Measurements from ENCODE around the gene CH25H.

Gene CH25H

GRCh38 chr10:89185658-89186057 is 21.5 kb downstream of the CH25H start:
- TF ChIP-seq GATA2 (IDR thresholded peaks at IDR 0.05; ENCODE audit: low read depth, low read length) (no peak), GATA3 (IDR thresholded peaks at IDR 0.05; ENCODE audit: low read depth, low read length) (no peak)

DNA sequence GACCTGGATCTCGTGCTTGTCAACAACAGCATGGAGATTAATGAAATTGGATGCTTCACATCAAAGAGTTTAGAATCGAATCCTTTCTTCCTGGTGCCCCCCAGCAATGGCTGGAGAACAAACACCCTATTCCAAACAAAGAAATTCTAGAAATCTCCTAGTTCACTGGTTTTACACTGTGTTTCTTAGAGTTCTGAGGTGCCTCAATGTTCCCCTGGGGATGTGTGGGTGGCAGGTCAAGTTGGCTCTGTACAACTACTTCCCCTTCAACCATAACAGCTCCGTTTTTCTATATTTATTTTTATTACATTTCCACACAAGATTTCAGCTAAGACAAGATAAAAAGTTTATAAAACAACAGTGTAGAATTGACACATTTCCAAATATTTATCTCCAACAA is 22.5 kb downstream of the CH25H start:
- TF ChIP-seq GATA2 (IDR thresholded peaks at IDR 0.05; ENCODE audit: low read depth, low read length) (no peak), GATA3 (IDR thresholded peaks at IDR 0.05; ENCODE audit: low read depth, low read length) (no peak)

DNA sequence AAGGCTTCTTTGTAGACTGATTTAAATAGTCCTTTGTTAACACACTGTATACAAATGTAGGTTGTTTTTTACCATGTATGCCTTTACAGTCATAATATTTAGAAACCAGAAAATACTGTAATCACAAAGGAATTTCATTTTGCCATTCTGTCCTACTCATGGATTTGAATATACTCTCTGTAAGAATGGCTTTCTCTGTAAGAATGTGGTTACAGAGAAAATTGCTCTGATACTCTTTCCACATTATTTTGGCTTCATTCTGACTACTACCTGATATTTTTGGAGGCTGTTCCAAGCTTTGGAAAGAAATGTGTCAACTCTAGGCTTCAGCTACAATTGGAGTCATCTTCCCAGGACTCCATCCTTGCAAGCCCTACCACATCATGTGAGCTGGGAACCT is 23.5 kb downstream of the CH25H start:
- no peak for TF ChIP-seq GATA2 (IDR thresholded peaks at IDR 0.05; ENCODE audit: low read depth, low read length)
- no peak for TF ChIP-seq GATA3 (IDR thresholded peaks at IDR 0.05; ENCODE audit: low read depth, low read length)

DNA sequence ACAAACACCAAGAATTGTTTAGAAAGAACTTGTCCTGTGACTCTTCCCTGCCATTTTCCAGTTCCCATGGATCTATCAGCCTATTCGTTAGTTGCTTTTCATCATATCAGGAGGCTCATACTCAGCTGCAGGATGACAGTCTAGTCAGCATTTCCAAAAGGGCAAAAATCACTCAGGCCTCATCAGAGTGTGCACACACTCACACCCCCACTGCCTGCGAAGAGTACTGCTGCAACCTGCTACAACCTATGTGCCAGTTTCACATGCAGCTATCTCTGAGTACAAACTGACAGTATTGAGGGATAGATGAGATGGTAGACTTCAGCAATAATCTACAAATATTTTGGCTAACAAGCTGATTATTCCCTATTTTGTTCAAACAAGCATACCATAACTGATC is 24.2 kb downstream of the CH25H start:
- TF ChIP-seq GATA2 (IDR thresholded peaks at IDR 0.05; ENCODE audit: low read depth, low read length) (no peak), GATA3 (IDR thresholded peaks at IDR 0.05; ENCODE audit: low read depth, low read length) (no peak)

- TF ChIP-seq GATA3 (IDR thresholded peaks at IDR 0.05; ENCODE audit: low read depth, low read length) (no peak), GATA2 (IDR thresholded peaks at IDR 0.05; ENCODE audit: low read depth, low read length) (no peak)
Observed at GRCh38 chr10:89175816-89176215, 31.3 kb downstream of the CH25H start.

DNA sequence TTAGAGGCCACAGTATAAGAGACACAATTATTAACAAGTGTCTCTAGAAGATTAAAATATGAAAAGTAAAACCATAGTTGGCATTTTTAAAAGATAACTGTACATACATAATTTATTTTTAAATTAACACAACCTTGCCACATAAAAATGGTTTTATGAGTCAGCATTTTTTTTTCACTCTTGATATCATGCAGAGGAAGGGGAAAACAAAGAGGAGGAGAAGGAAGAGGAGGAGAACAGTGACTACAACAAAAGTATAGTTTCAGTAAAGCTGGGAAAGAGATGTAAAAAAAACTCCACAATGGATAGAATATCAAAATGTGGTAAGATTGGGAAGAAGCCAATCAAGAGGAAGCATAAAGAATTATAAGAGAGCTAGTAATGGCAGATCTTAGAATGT is 34.0 kb downstream of the CH25H start:
- no peak for TF ChIP-seq GATA2 (IDR thresholded peaks at IDR 0.05; ENCODE audit: low read depth, low read length)

- TF ChIP-seq GATA3 (IDR thresholded peaks at IDR 0.05; ENCODE audit: low read depth, low read length) (no peak), GATA2 (IDR thresholded peaks at IDR 0.05; ENCODE audit: low read depth, low read length) (no peak)
Observed at GRCh38 chr10:89171996-89172395, 35.1 kb downstream of the CH25H start.

GRCh38 chr10:89171263-89171872 is 35.7 kb downstream of the CH25H start:
- TF ChIP-seq GATA2 (IDR thresholded peaks at IDR 0.05; ENCODE audit: low read depth, low read length) (no peak), GATA3 (IDR thresholded peaks at IDR 0.05; ENCODE audit: low read depth, low read length) (no peak)

GRCh38 chr10:89167915-89168314 is 39.2 kb downstream of the CH25H start:
- no peak for TF ChIP-seq GATA3 (IDR thresholded peaks at IDR 0.05; ENCODE audit: low read depth, low read length)
- no peak for TF ChIP-seq GATA2 (IDR thresholded peaks at IDR 0.05; ENCODE audit: low read depth, low read length)

GRCh38 chr10:89165923-89166322 is 41.2 kb downstream of the CH25H start:
- TF ChIP-seq GATA2 (IDR thresholded peaks at IDR 0.05; ENCODE audit: low read depth, low read length) (no peak), GATA3 (IDR thresholded peaks at IDR 0.05; ENCODE audit: low read depth, low read length) (no peak)

- no peak for TF ChIP-seq GATA2 (IDR thresholded peaks at IDR 0.05; ENCODE audit: low read depth, low read length)
- no peak for TF ChIP-seq GATA3 (IDR thresholded peaks at IDR 0.05; ENCODE audit: low read depth, low read length)
Observed at GRCh38 chr10:89164920-89165319, 42.2 kb downstream of the CH25H start.

DNA sequence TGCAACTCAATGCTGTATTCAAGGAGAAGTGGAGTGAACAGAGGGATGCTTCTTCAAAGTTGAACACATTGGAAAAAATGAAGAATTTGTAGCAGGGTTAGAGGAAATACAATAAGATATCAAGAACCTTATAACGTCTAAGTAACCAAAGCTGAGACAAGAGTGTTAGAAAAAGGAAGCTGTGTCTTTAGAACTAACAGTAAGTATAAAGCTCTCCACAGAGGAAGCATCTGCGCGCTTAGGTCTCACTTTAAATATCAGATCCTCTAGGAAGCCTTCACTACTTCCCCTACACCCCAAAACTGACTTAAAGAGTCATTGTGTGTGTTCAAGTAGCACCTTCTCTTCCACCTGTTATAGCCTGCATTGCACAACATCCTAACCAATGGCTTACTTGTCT is 43.0 kb downstream of the CH25H start:
- TF ChIP-seq GATA3 (IDR thresholded peaks at IDR 0.05; ENCODE audit: low read depth, low read length) = no peak
- TF ChIP-seq GATA2 (IDR thresholded peaks at IDR 0.05; ENCODE audit: low read depth, low read length) = no peak

DNA sequence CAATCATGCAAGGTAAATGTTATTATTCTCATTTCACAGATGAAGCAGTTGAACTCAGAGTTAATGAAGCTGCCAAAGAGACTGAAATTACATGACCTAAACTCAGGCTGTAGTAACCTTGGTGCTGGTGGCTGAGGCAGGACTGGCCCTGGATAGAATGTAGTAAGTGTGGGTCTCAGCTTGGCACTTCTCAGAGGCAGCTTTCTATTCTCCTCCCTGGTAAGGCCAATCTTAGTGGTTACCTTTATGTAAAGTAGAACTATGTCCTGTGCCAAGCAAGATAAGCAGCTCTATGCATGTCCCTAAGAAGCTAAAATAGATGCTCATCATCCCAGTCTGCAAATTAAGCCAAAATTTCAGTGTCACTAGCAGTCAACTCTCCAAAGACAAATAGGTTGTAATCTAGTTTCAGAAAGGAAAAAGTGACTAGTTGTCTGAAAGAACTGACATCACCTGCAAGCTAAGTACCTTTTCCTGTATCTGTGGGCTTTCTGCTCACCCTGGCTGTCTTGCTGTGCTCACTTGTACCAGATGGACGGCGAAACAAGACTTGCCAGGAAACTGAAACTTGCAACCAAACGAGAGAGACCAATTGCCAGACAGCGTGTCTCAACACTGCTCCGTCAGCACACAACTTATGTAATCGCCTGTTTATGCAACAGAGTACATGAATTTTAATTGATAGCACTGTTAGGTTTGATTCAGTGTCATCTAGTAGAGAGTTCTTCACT is 43.7 kb downstream of the CH25H start:
- no peak for TF ChIP-seq GATA2 (IDR thresholded peaks at IDR 0.05; ENCODE audit: low read depth, low read length)
- TF ChIP-seq GATA3 (IDR thresholded peaks at IDR 0.05; ENCODE audit: low read depth, low read length) = no peak

- TF ChIP-seq GATA3 (IDR thresholded peaks at IDR 0.05; ENCODE audit: low read depth, low read length) = no peak
- TF ChIP-seq GATA2 (IDR thresholded peaks at IDR 0.05; ENCODE audit: low read depth, low read length) = no peak
Observed at GRCh38 chr10:89162596-89162995, 44.5 kb downstream of the CH25H start.

GRCh38 chr10:89160339-89160738 is 46.8 kb downstream of the CH25H start:
- TF ChIP-seq GATA3 (IDR thresholded peaks at IDR 0.05; ENCODE audit: low read depth, low read length) = no peak
- no peak for TF ChIP-seq GATA2 (IDR thresholded peaks at IDR 0.05; ENCODE audit: low read depth, low read length)

All from SH-SY5Y (cell line).